Gastroesophageal sphincter (tissue), 3 donors: Measurements from ENCODE around the gene MAP3K9.

Experiments used
- CTCF ChIP-seq, 4 experiments: fragments of 200-600 bp in 2 of 4; fragments of 450-650 bp in 2 of 4; sonication (generic) in 1 of 4; IDR thresholded peaks; one replicate each; pipeline ENCODE4 v1.5.1; 2017 to 2019; ENCODE audit warnings: antibody characterized with exemption in 4 of 4, mild to moderate bottlenecking in 2 of 4, moderate library complexity in 2 of 4
- EP300 ChIP-seq: sonication (generic); formaldehyde crosslinking; IDR thresholded peaks from one replicate; pipeline ENCODE4 v1.6.1; 2017; ENCODE audit warnings: antibody characterized with exemption, mild to moderate bottlenecking
- POLR2A ChIP-seq, 2 donors: fragments of 450-650 bp; IDR thresholded peaks; one replicate each; pipeline ENCODE4 v1.6.1; 2017; ENCODE audit warnings: antibody characterized with exemption in 2 of 2, mild to moderate bottlenecking in 2 of 2, moderate library complexity in 1 of 2
- POLR2AphosphoS5 ChIP-seq: sonication (generic); formaldehyde crosslinking; IDR thresholded peaks from one replicate; pipeline ENCODE4 v1.6.1; 2017; ENCODE audit warnings: antibody characterized with exemption

- TF ChIP-seq POLR2AphosphoS5 (no peak), EP300 (no peak), CTCF (IDR thresholded peaks at IDR 0.05) (no peak), POLR2A (IDR thresholded peaks at IDR 0.05) (no peak)
Observed at GRCh38 chr14:70730393-70730792, 78.9 kb downstream of the MAP3K9 start.
